Heart left ventricle (tissue), 16 donors: ENCODE measurements around the gene FBXO4. TPM values are rescaled to one million over a fixed set of nuclear protein-coding genes. Genes with fewer than 3 reads are reported as not detected.

Source experiments
- ATAC-seq, 4 donors: fragments of 200-7000 bp; cut with Tn5 transposase; one replicate each; pipeline ENCODE4 v1.9.1; 2020 to 2022; ENCODE audit warnings: moderate library complexity in 4 of 4, mild to moderate bottlenecking in 3 of 4, moderate number of reproducible peaks in 1 of 4
- DNase-seq, 5 donors: peaks; one replicate each; pipeline ENCODE4 v3.0.0-alpha.2; 2020
- H3K27ac ChIP-seq, 12 donors: fragments of 200-600 bp; sonication (generic) in 4 of 12; one replicate each; pipeline versions ENCODE4 v1.5.0 to v1.8.0; 2016 to 2022; ENCODE audit warnings: mild to moderate bottlenecking in 2 of 12
- H3K27me3 ChIP-seq, 9 donors: fragments of 200-600 bp; sonication (generic) in 2 of 9; one replicate each; pipeline versions ENCODE4 v1.5.1 to v1.8.0; 2016 to 2022; ENCODE audit warnings: mild to moderate bottlenecking in 3 of 9
- H3K36me3 ChIP-seq, 9 donors: fragments of 200-600 bp; sonication (generic) in 2 of 9; one replicate each; pipeline versions ENCODE4 v1.5.0 to v1.8.0; 2018 to 2022; ENCODE audit warnings: mild to moderate bottlenecking in 2 of 9
- H3K4me1 ChIP-seq, 12 donors: fragments of 200-600 bp; sonication (generic) in 4 of 12; one replicate each; pipeline versions ENCODE4 v1.5.0 to v1.8.0; 2016 to 2022; ENCODE audit warnings: mild to moderate bottlenecking in 3 of 12
- H3K4me3 ChIP-seq, 12 donors: fragments of 200-600 bp; sonication (generic) in 4 of 12; one replicate each; pipeline versions ENCODE4 v1.5.0 to v1.8.0; 2017 to 2022; ENCODE audit warnings: mild to moderate bottlenecking in 9 of 12, moderate library complexity in 4 of 12
- H3K9me3 ChIP-seq, 12 donors: fragments of 200-600 bp; sonication (generic) in 4 of 12; one replicate each; pipeline versions ENCODE4 v1.5.0 to v1.8.0; 2016 to 2022; ENCODE audit warnings: mild to moderate bottlenecking in 1 of 12
- CTCF ChIP-seq, 12 donors: fragments of 200-600 bp; sonication (generic) in 4 of 12; IDR thresholded peaks; one replicate each; pipeline versions ENCODE4 v1.5.0 to v1.8.0; 2018 to 2022; ENCODE audit warnings: antibody characterized with exemption in 12 of 12, mild to moderate bottlenecking in 5 of 12
- POLR2A ChIP-seq, 2 donors: fragments of 450-650 bp; IDR thresholded peaks; one replicate each; pipeline ENCODE4 v1.6.1; 2017; ENCODE audit warnings: antibody characterized with exemption in 2 of 2, mild to moderate bottlenecking in 2 of 2, moderate library complexity in 2 of 2
- WGBS, 4 donors: extraction: QIAGEN DNeasy Blood & Tissue Kit in 2 of 4; methylation state at CpG; one replicate each; pipeline versions ENCODE4 v1.1.5 to v1.1.7; 2013 to 2018; 5-methylcytosine and 5-hydroxymethylcytosine counted together
- intact Hi-C, 10 donors: fragments of 100-400 bp; cut with DNase I; formaldehyde crosslinking; loops; one replicate each; pipeline versions ENCODE4 v1.11.1 to v1.14.2; 2022
- polyA plus RNA-seq, 2 donors: library from polyadenylated mRNA; stranded (reverse); fragments of 200-250 nt; gene quantifications; one replicate each; pipeline ENCODE4 v1.2.3, GENCODE V29; 2013
- total RNA-seq, 9 donors: library from RNA; depleted of rRNA in 2 of 9; stranded (reverse); fragments of >200 nt in 2 of 9; fragmentation: NEBNext Ultra II Directional in 3 of 9; extraction: Animal tissue kit (Norgen Biotek cat#: 25700) in 3 of 9; gene quantifications; one replicate each; pipeline versions ENCODE4 v1.1.0 to v1.2.4, GENCODE V29; 2016 to 2023
- donor health status: ischemic (EF 13 %, LVEDD 7.1; RV severe dilation, severe dysfunction).
- donor health status: healthy with polysubstance abuse.
- donor health status: DM: no; HTN: yes; CAD: no.
- donor health status: DM: no; HTN: no; CAD: no.
- donor health status: ischemic (EF 25% LVEDD 6.9; RV normal size, moderate dysfunction).
- donor health status: ischemic (EF 25% LVEDD 5.7; RV mildly dilated, moderate dysfunction).
- donor health status: healthy.
- donor health status: DM: yes; HTN: yes; CAD: no.
- donor health status: ischemic (EF 35%, LVEDD 5.7; RV mildly dilated, moderate dysfunction).
- donor health status: nonischemic (EF 11% LVEDD 7.7; RV severe dilation, severe dysfunction).
- donor health status: DM: yes; HTN: yes; CAD: no.
- donor health status: PGD.
- donor health status: ischemic (EF 29% LVEDD 5.4; RV normal size, mild dysfunction).
- donor health status: nonischemic (EF 23%, LVEDD 6.1; RV moderate dilation, normal function).

FBXO4 gene
- total and polyA plus RNA-seq, 11 donors: 2.4 to 8.1 (median 3.4) TPM

GRCh38 chr5:41962491-41962890 is 37.4 kb downstream of the FBXO4 start:
- Histone ChIP-seq H3K4me3 (no peak overlapping the region), H3K4me1 (no peaks in the 10 kb centered on the region), H3K36me3 (no peaks in the 10 kb centered on the region), H3K9me3 (peaks cover 0 to 46% (median 24%) of the 10 kb centered on the region in 12 donors), H3K27ac (no peak overlapping the region), H3K27me3 (no peaks in the 10 kb centered on the region)
- TF ChIP-seq CTCF (IDR thresholded peaks at IDR 0.05): no peak
- TF ChIP-seq POLR2A (IDR thresholded peaks at IDR 0.05): no peak
- ATAC-seq (no peak), DNase-seq (no peak)
- intact Hi-C loops: no loop called here
- WGBS, 4 donors: 75 to 87% (median 81%) methylated on average over 3 of the region's 3 CpGs

DNA sequence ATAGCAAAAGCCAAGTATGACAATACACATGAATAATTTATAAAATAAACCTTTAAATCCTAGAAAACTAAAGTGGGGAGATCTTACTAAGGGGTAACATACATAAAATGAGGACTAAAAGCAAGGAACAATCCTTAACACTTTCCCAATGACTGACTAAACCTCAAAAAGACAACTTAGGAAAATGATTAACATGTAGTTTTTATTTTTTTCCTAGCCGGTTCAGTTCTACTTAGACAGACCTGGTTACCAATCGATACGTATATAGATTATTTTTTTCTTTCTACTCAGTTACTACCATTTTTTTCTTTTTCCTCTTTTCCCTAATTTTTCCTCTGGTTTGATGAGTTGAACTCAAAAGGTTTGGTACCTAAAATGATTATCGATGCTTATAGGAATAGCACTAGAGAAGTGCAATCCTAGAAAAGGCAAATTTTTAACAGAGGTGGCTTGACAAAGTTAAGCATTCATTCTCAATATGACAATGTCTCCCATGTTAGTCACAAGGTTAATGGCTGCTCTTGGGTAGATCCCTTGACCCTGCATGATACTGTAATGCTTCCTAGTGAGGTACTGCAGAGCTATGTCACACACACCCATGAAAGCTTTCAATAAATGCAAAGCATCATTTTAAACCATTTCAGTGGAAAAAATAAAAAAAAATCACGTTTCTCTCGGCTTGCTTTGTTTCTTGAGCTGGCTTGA is 41.5 kb downstream of the FBXO4 start:
- Histone ChIP-seq H3K4me3 (no peak overlapping the region), H3K4me1 (no peaks in the 10 kb centered on the region), H3K27ac (no peak overlapping the region), H3K9me3 (peaks cover 0 to 22% (median under 1%) of the 10 kb centered on the region in 12 donors), H3K36me3 (no peaks in the 10 kb centered on the region), H3K27me3 (no peaks in the 10 kb centered on the region)
- ATAC-seq: no peak
- intact Hi-C loops: no loop called here
- WGBS, 4 donors: 80 to 91% (median 84%) methylated on average over 6 of the region's 6 CpGs
- no peak for DNase-seq
- TF ChIP-seq CTCF (IDR thresholded peaks at IDR 0.05): no peak
- TF ChIP-seq POLR2A (IDR thresholded peaks at IDR 0.05): no peak

DNA sequence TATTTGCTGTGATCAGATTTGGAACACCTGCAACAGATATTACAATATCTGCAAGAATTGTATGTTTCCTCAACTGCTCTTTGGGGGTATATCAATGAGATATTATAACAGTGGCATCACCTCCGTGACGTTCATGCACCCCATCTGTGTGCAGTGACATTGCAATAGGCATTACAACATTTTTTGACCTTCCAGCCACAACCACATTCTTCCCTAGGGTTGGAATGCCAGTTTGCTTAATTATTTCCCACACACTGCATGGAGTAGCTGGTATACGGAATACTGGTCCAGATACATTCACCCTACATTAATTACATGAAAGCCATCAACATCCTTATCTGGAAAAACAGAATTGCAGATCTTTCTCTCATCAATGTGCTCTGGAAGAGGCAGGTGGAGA is 42.3 kb downstream of the FBXO4 start:
- DNase-seq (no peak), ATAC-seq (no peak)
- 78 to 85% (median 82%) methylated on average over 3 of the region's 3 CpGs for WGBS, 4 donors
- Histone ChIP-seq H3K27ac (no peak overlapping the region), H3K9me3 (peaks cover 0 to 23% (median 2%) of the 10 kb centered on the region in 12 donors), H3K36me3 (no peaks in the 10 kb centered on the region), H3K4me3 (no peak overlapping the region), H3K27me3 (no peaks in the 10 kb centered on the region), H3K4me1 (no peaks in the 10 kb centered on the region)
- TF ChIP-seq CTCF (IDR thresholded peaks at IDR 0.05) (no peak), POLR2A (IDR thresholded peaks at IDR 0.05) (no peak)
- intact Hi-C loops: no loop called here

- TF ChIP-seq CTCF (IDR thresholded peaks at IDR 0.05) (no peak), POLR2A (IDR thresholded peaks at IDR 0.05) (no peak)
- WGBS, 4 donors: 88 to 94% (median 88%) methylated on average over 22 of the region's 22 CpGs
- H3K27ac ChIP-seq: no peak overlapping the region
- DNase-seq: no peak
- no peaks in the 10 kb centered on the region for H3K4me1 ChIP-seq
- H3K4me3 ChIP-seq: no peak overlapping the region
- no peak for ATAC-seq
- intact Hi-C loops: no loop called here
- H3K36me3 ChIP-seq: no peaks in the 10 kb centered on the region
- no peaks in the 10 kb centered on the region for H3K27me3 ChIP-seq
- peaks cover 0 to 29% (median 2%) of the 10 kb centered on the region in 12 donors for H3K9me3 ChIP-seq
These were observed 43.2 kb downstream of the FBXO4 start for GRCh38 chr5:41968153-41968723.
